Spleen (tissue), 7 donors: ENCODE results near the gene GCDH.

Experiments
- CTCF ChIP-seq, 11 experiments: fragments of 200-600 bp in 7 of 11; fragments of 450-650 bp in 4 of 11; sonication (generic) in 4 of 11; IDR thresholded peaks in 8 of 11; conservative IDR thresholded peaks in 3 of 11; 1 replicate in 7 of 11; 2 replicates in 4 of 11; pipeline versions ENCODE4 v1.4.0 to v1.8.0; 2016 to 2021; ENCODE audit warnings: antibody characterized with exemption in 11 of 11, inconsistent platforms in 4 of 11, mild to moderate bottlenecking in 1 of 11
- POLR2A ChIP-seq, 3 donors: fragments of 450-650 bp; IDR thresholded peaks; one replicate each; pipeline ENCODE4 v1.5.1; 2017; ENCODE audit warnings: antibody characterized with exemption in 3 of 3, mild to moderate bottlenecking in 1 of 3
- donor health status: DM: no; HTN: no; CAD: no; lungs with moderate emphysema.
- donor health status: DM: no; HTN: no; CAD: no.
- donor health status: DM: no; HTN: no; CAD: no.

- TF ChIP-seq CTCF (IDR thresholded peaks at IDR 0.05 in 8 of 11, conservative IDR thresholded peaks at IDR 0.05 in 3 of 11) (no peak), POLR2A (IDR thresholded peaks at IDR 0.05) (no peak)
These were observed 34.3 kb upstream of the GCDH start for GRCh38 chr19:12856653-12857052.
